Spleen (tissue), 11 donors: Measurements from ENCODE around the gene PLEKHM3. TPM values are rescaled to one million over a fixed set of nuclear protein-coding genes. Genes with fewer than 3 reads are reported as not detected.

Source experiments
- DNase-seq: peaks from one replicate; pipeline ENCODE4 v3.0.0-alpha.2; 2020
- H3K27ac ChIP-seq, 8 donors: fragments of 200-600 bp; sonication (generic) in 7 of 8; 1 replicate in 4 of 8; 2 replicates in 4 of 8; pipeline versions ENCODE4 v1.5.0 to v1.8.0; 2016 to 2021; ENCODE audit warnings: inconsistent platforms in 4 of 8, mild to moderate bottlenecking in 4 of 8, moderate library complexity in 1 of 8
- H3K27me3 ChIP-seq, 7 donors: fragments of 200-600 bp; sonication (generic) in 6 of 7; replicated peaks in 1 of 7; 1 replicate in 4 of 7; 2 replicates in 3 of 7; pipeline versions ENCODE4 v1.5.0 to v1.8.0; 2016 to 2021; ENCODE audit warnings: inconsistent platforms in 3 of 7, mild to moderate bottlenecking in 1 of 7
- H3K36me3 ChIP-seq, 6 donors: fragments of 200-600 bp; sonication (generic) in 5 of 6; 1 replicate in 4 of 6; 2 replicates in 2 of 6; pipeline versions ENCODE4 v1.5.0 to v1.8.0; 2016 to 2021; ENCODE audit warnings: inconsistent platforms in 2 of 6
- H3K4me1 ChIP-seq, 6 donors: fragments of 200-600 bp; sonication (generic) in 5 of 6; 1 replicate in 3 of 6; 2 replicates in 3 of 6; pipeline versions ENCODE4 v1.5.0 to v1.8.0; 2016 to 2021; ENCODE audit warnings: inconsistent platforms in 3 of 6
- H3K4me3 ChIP-seq, 8 donors: fragments of 200-600 bp; sonication (generic) in 7 of 8; 1 replicate in 4 of 8; 2 replicates in 4 of 8; pipeline versions ENCODE4 v1.5.0 to v1.8.0; 2016 to 2021; ENCODE audit warnings: inconsistent platforms in 4 of 8, mild to moderate bottlenecking in 4 of 8, moderate library complexity in 2 of 8
- H3K9me3 ChIP-seq, 8 donors: fragments of 200-600 bp; sonication (generic) in 7 of 8; 1 replicate in 4 of 8; 2 replicates in 4 of 8; pipeline versions ENCODE4 v1.5.0 to v1.8.0; 2016 to 2021; ENCODE audit warnings: inconsistent platforms in 4 of 8
- CTCF ChIP-seq, 11 experiments: fragments of 200-600 bp in 7 of 11; fragments of 450-650 bp in 4 of 11; sonication (generic) in 4 of 11; IDR thresholded peaks in 8 of 11; conservative IDR thresholded peaks in 3 of 11; 1 replicate in 7 of 11; 2 replicates in 4 of 11; pipeline versions ENCODE4 v1.4.0 to v1.8.0; 2016 to 2021; ENCODE audit warnings: antibody characterized with exemption in 11 of 11, inconsistent platforms in 4 of 11, mild to moderate bottlenecking in 1 of 11
- POLR2A ChIP-seq, 3 donors: fragments of 450-650 bp; IDR thresholded peaks; one replicate each; pipeline ENCODE4 v1.5.1; 2017; ENCODE audit warnings: antibody characterized with exemption in 3 of 3, mild to moderate bottlenecking in 1 of 3
- POLR2AphosphoS5 ChIP-seq, 3 donors: sonication (generic); formaldehyde crosslinking; IDR thresholded peaks; one replicate each; pipeline ENCODE4 v1.5.1; 2017; ENCODE audit warnings: antibody characterized with exemption in 3 of 3
- WGBS, 5 donors: extraction: QIAGEN DNeasy Blood & Tissue Kit in 3 of 5; methylation state at CpG; one replicate each; pipeline versions ENCODE4 v1.1.5 to v1.1.7; 2013 to 2018; 5-methylcytosine and 5-hydroxymethylcytosine counted together
- intact Hi-C: fragments of 100-400 bp; cut with DNase I; formaldehyde crosslinking; loops from one replicate; pipeline ENCODE4 v1.15.0; 2023; ENCODE audit warnings: low total_unique reads
- polyA plus RNA-seq, 3 donors: library from polyadenylated mRNA; stranded (reverse); fragments of 200-250 nt; gene quantifications; one replicate each; pipeline ENCODE4 v1.2.1, GENCODE V29; 2013
- total RNA-seq, 7 donors: library from RNA; depleted of rRNA in 3 of 7; stranded (reverse); fragments of >200 nt in 3 of 7; fragmentation: NEBNext Ultra II Directional in 4 of 7; extraction: Animal tissue kit (Norgen Biotek cat#: 25700) in 4 of 7; gene quantifications; one replicate each; pipeline versions ENCODE4 v1.1.0 to v1.2.1, GENCODE V29; 2016 to 2021
- donor health status: healthy with polysubstance abuse.
- donor health status: DM: no; HTN: no; CAD: no; lungs with moderate emphysema.
- donor health status: DM: no; HTN: no; CAD: no.
- donor health status: Bipolar disorder and iron deficiency.
- donor health status: healthy.
- donor health status: DM: no; HTN: no; CAD: no.
- donor health status: DM: yes; HTN: yes; CAD: no.

PLEKHM3 gene
- total and polyA plus RNA-seq, 10 donors, result 2.4 to 24.3 (median 18.3) TPM

GRCh38 chr2:207883002-207883780 lies 142.1 kb downstream of the PLEKHM3 start:
- DNase-seq, result no peak
- Histone ChIP-seq H3K4me1 (peaks cover 0 to 48% (median 7%) of the 10 kb centered on the region in 6 donors), H3K4me3 (no peak overlapping the region), H3K36me3 (no peaks in the 10 kb centered on the region), H3K27me3 (no peaks in the 10 kb centered on the region), H3K27ac (no peak overlapping the region), H3K9me3 (no peaks in the 10 kb centered on the region)
- 91 to 97% (median 95%) methylated on average over 6 of the region's 6 CpGs for WGBS, 5 donors
- TF ChIP-seq POLR2AphosphoS5 (IDR thresholded peaks at IDR 0.05), result no peak
- intact Hi-C loops, result no loop called here

DNA sequence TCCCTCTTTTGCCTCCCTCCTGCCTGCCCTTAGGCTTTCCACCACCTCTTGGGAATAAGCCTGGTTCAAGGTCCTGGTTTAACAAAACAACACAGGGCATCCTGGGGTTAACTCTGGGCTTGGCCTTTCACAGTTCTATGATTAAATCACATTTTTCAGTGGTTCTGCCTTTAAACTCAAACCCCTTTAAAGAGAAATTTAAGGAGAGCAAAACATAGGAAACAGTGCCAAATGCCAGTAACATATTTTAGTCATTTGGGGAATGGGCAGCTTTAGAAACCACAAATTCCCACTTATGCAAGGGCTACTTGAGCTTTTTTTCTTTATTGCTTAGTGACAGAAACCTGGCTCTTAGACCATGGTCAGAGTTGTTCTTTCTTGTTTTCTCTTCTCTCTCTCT lies 143.4 kb downstream of the PLEKHM3 start:
- Histone ChIP-seq H3K27me3 (no peaks in the 10 kb centered on the region), H3K27ac (peak overlapping the region in 4 of 8 donors; percentile 1 to 42 (median 28)), H3K4me1 (peaks cover 0 to 37% (median 3%) of the 10 kb centered on the region in 6 donors), H3K36me3 (no peaks in the 10 kb centered on the region), H3K9me3 (no peaks in the 10 kb centered on the region), H3K4me3 (no peak overlapping the region)
- intact Hi-C loops, result no loop called here
- no peak for TF ChIP-seq POLR2A (IDR thresholded peaks at IDR 0.05)
- no peak for TF ChIP-seq CTCF (IDR thresholded peaks at IDR 0.05 in 8 of 11, conservative IDR thresholded peaks at IDR 0.05 in 3 of 11)
- TF ChIP-seq POLR2AphosphoS5 (IDR thresholded peaks at IDR 0.05), result no peak
- DNase-seq, result no peak

DNA sequence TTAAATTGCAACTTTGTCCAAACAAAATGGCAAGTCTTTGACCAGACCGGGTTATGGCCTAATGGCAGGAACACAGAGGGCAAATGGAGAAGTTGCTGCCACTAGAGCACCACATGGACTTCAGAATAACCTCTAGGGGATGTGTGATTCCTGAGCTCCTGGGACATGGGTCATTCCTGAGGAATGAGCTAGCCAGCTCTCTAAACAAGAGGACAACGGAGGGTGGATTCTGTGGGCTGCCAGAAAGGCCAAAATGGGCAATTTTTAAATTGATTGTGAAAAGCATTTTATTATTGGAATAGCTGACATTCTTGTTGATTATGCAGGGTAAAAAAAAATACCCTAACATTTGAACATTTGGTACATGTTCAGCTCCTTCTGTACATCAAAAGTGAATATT lies 145.8 kb downstream of the PLEKHM3 start:
- intact Hi-C loops, result no loop called here
- Histone ChIP-seq H3K4me1 (peaks cover 0 to 16% (median 0%) of the 10 kb centered on the region in 6 donors), H3K4me3 (no peak overlapping the region), H3K27me3 (no peaks in the 10 kb centered on the region), H3K27ac (peak overlapping the region in 1 of 8 donors; percentile 31), H3K9me3 (no peaks in the 10 kb centered on the region), H3K36me3 (no peaks in the 10 kb centered on the region)
- TF ChIP-seq CTCF (IDR thresholded peaks at IDR 0.05 in 8 of 11, conservative IDR thresholded peaks at IDR 0.05 in 3 of 11) (no peak), POLR2AphosphoS5 (IDR thresholded peaks at IDR 0.05) (no peak), POLR2A (IDR thresholded peaks at IDR 0.05) (no peak)
- WGBS, 5 donors, result 80 to 87% (median 86%) methylated on average over 2 of the region's 2 CpGs
- no peak for DNase-seq

- intact Hi-C loops, result no loop called here
- WGBS, 5 donors, result 62 to 77% (median 66%) methylated on average over 4 of the region's 4 CpGs
- peak overlapping the region in 1 of 8 donors; percentile 38 for H3K27ac ChIP-seq
- DNase-seq, result no peak
- no peaks in the 10 kb centered on the region for H3K36me3 ChIP-seq
- H3K4me3 ChIP-seq, result no peak overlapping the region
- no peaks in the 10 kb centered on the region for H3K27me3 ChIP-seq
- H3K4me1 ChIP-seq, result peaks cover 0 to 14% (median 0%) of the 10 kb centered on the region in 6 donors
- no peaks in the 10 kb centered on the region for H3K9me3 ChIP-seq
- no peak for TF ChIP-seq CTCF (IDR thresholded peaks at IDR 0.05 in 8 of 11, conservative IDR thresholded peaks at IDR 0.05 in 3 of 11)
- no peak for TF ChIP-seq POLR2A (IDR thresholded peaks at IDR 0.05)
- TF ChIP-seq POLR2AphosphoS5 (IDR thresholded peaks at IDR 0.05), result no peak
Observed at GRCh38 chr2:207876842-207877535, 148.3 kb downstream of the PLEKHM3 start.
